HG03439 (cell line): ENCODE data around the gene TRIM71.
"Not testable (repeated sequence)": the region's sequence is repeated elsewhere in the genome, so short reads cannot be mapped to it uniquely, and the experiment has no call there.

Source experiments
- ATAC-seq: cut with Tn5 transposase; IDR thresholded peaks from one replicate; pipeline ENCODE4 v1.9.1; 2021; ENCODE audit warnings: mild to moderate bottlenecking, moderate library complexity; ENCODE audit not compliant: unreplicated experiment

Gene TRIM71

GRCh38 chr3:32842531-32842931 lies 24.7 kb downstream of the TRIM71 start:
- ATAC-seq = no peak

- ATAC-seq = no peak
Measured at GRCh38 chr3:32842987-32843386, 25.2 kb downstream of the TRIM71 start.

GRCh38 chr3:32843510-32844321 lies 25.9 kb downstream of the TRIM71 start:
- no peak for ATAC-seq

- ATAC-seq = no peak
Measured at GRCh38 chr3:32844322-32844654, 26.5 kb downstream of the TRIM71 start.

- no peak for ATAC-seq
Measured at GRCh38 chr3:32844914-32845313, 27.1 kb downstream of the TRIM71 start.

- not testable (repeated sequence) for ATAC-seq
Measured at GRCh38 chr3:32845546-32845945, 27.7 kb downstream of the TRIM71 start.

- ATAC-seq = not testable (repeated sequence)
Measured at GRCh38 chr3:32847045-32847444, 29.2 kb downstream of the TRIM71 start.

GRCh38 chr3:32847528-32847927 lies 29.7 kb downstream of the TRIM71 start:
- ATAC-seq = no peak

- no peak for ATAC-seq
Measured at GRCh38 chr3:32848215-32848614, 30.4 kb downstream of the TRIM71 start.

- ATAC-seq = no peak
Measured at GRCh38 chr3:32849046-32849445, 31.2 kb downstream of the TRIM71 start.

GRCh38 chr3:32850226-32850625 lies 32.4 kb downstream of the TRIM71 start:
- ATAC-seq = no peak

GRCh38 chr3:32850636-32851035 lies 32.8 kb downstream of the TRIM71 start:
- ATAC-seq = no peak

- no peak for ATAC-seq
Measured at GRCh38 chr3:32852146-32852545, 34.3 kb downstream of the TRIM71 start.

- no peak for ATAC-seq
Measured at GRCh38 chr3:32855350-32855953, 37.7 kb downstream of the TRIM71 start.

- no peak for ATAC-seq
Measured at GRCh38 chr3:32856355-32856889, 38.6 kb downstream of the TRIM71 start.

- no peak for ATAC-seq
Measured at GRCh38 chr3:32856901-32857507, 39.2 kb downstream of the TRIM71 start.

- no peak for ATAC-seq
Measured at GRCh38 chr3:32857921-32858320, 40.1 kb downstream of the TRIM71 start.

- no peak for ATAC-seq
Measured at GRCh38 chr3:32859604-32860237, 41.9 kb downstream of the TRIM71 start.

- no peak for ATAC-seq
Measured at GRCh38 chr3:32860499-32860898, 42.7 kb downstream of the TRIM71 start.

- ATAC-seq = no peak
Measured at GRCh38 chr3:32861681-32862080, 43.9 kb downstream of the TRIM71 start.

- ATAC-seq = no peak
Measured at GRCh38 chr3:32862247-32862935, 44.6 kb downstream of the TRIM71 start.
